PC-9 (cell line): ENCODE data around the gene CEP63. TPM values are rescaled to one million over a fixed set of nuclear protein-coding genes. Genes with fewer than 3 reads are reported as not detected.

Source experiments
- BruUV-seq: library from RNA; stranded (reverse); fragments of 400-500 nt; replicated peaks from 2 replicates; lab custom pipeline; 2021; lab: Mats Ljungman, UMichigan
- CTCF ChIA-PET: fragments of 300-600 bp; sonication (Branson Sonifier 250); formaldehyde crosslinking; loops from one replicate; lab custom pipeline; 2022; ENCODE audit warnings: antibody characterized with exemption; lab: Charles Lee
- POLR2A ChIA-PET: fragments of 300-600 bp; sonication (Branson Sonifier 250); formaldehyde crosslinking; loops from one replicate; lab custom pipeline; 2022; ENCODE audit warnings: antibody characterized with exemption; ENCODE audit not compliant: unreplicated experiment; lab: Charles Lee
- DNase-seq, 2 experiments: peaks; one replicate each; pipeline versions ENCODE4 v3.0.0 to v3.0.0-alpha.2; 2015 to 2022; ENCODE audit warnings: mixed read lengths in 1 of 2
- H2AFZ ChIP-seq: fragments of 200-600 bp; sonication (generic); 2 replicates; pipeline ENCODE4 v1.8.1; 2017; ENCODE audit warnings: antibody characterized with exemption
- H3F3A ChIP-seq: fragments of 200-600 bp; sonication (generic); 2 replicates; pipeline ENCODE4 v1.8.1; 2017; ENCODE audit warnings: antibody characterized with exemption, mild to moderate bottlenecking, low read depth; ENCODE audit not compliant: insufficient read depth
- H3K27ac ChIP-seq: fragments of 200-600 bp; sonication (generic); 2 replicates; pipeline ENCODE4 v1.6.1; 2016; ENCODE audit warnings: mixed run types
- H3K27me3 ChIP-seq: fragments of 200-600 bp; sonication (generic); 2 replicates; pipeline ENCODE4 v1.6.1; 2016; ENCODE audit warnings: low read depth, mixed run types; ENCODE audit not compliant: insufficient read depth
- H3K36me3 ChIP-seq: fragments of 200-600 bp; sonication (generic); 2 replicates; pipeline ENCODE4 v1.6.1; 2016; ENCODE audit warnings: low read depth, mixed run types
- H3K4me1 ChIP-seq: fragments of 200-600 bp; sonication (generic); replicated peaks from 2 replicates; pipeline ENCODE4 v1.6.1; 2016; ENCODE audit warnings: mixed run types; ENCODE audit not compliant: insufficient read depth
- H3K4me2 ChIP-seq: fragments of 200-600 bp; sonication (generic); 2 replicates; pipeline ENCODE4 v1.6.1; 2017; ENCODE audit warnings: mixed run types
- H3K4me3 ChIP-seq: fragments of 200-600 bp; sonication (generic); 2 replicates; pipeline ENCODE4 v1.6.1; 2016; ENCODE audit warnings: mixed run types
- H3K79me2 ChIP-seq: fragments of 200-600 bp; sonication (generic); 2 replicates; pipeline ENCODE4 v1.6.1; 2017; ENCODE audit warnings: low read depth, mixed run types
- H3K9me2 ChIP-seq: fragments of 200-600 bp; sonication (generic); 2 replicates; pipeline ENCODE4 v1.8.1; 2017; ENCODE audit warnings: mild to moderate bottlenecking; ENCODE audit not compliant: insufficient read depth
- H3K9me3 ChIP-seq: fragments of 200-600 bp; sonication (generic); 2 replicates; pipeline ENCODE4 v1.8.1; 2016; ENCODE audit warnings: low read depth; ENCODE audit not compliant: insufficient read depth
- H4K20me1 ChIP-seq: fragments of 200-600 bp; sonication (generic); 2 replicates; pipeline ENCODE4 v1.8.1; 2017; ENCODE audit not compliant: insufficient read depth
- CTCF ChIP-seq: fragments of 200-600 bp; sonication (generic); conservative IDR thresholded peaks from 2 replicates; pipeline ENCODE4 v1.6.1; 2017; ENCODE audit warnings: mixed run types, antibody characterized with exemption, mild to moderate bottlenecking, moderate library complexity
- EZH2 ChIP-seq: fragments of 200-600 bp; sonication (generic); IDR thresholded peaks from 2 replicates; pipeline ENCODE4 v1.8.0; 2017; ENCODE audit warnings: antibody characterized with exemption, low read depth
- intact Hi-C: fragments of 100-400 bp; cut with micrococcal nuclease; formaldehyde crosslinking; loops from one replicate; pipeline ENCODE4 v1.10.0; 2022; ENCODE audit not compliant: unreplicated experiment
- total RNA-seq: library from RNA; stranded (reverse); gene quantifications from 2 replicates; pipeline ENCODE4 v1.2.3, GENCODE V29; 2021

Gene CEP63
- total RNA-seq, 1 experiment from 2014 or later = 31.5 TPM

GRCh38 chr3:134623615-134624245 is 137.9 kb downstream of the CEP63 start:
- H4K20me1 ChIP-seq = no peaks in the 10 kb centered on the region
- no peak for DNase-seq
- no peak overlapping the region for H3K4me3 ChIP-seq
- H3K4me2 ChIP-seq = no peak overlapping the region
- BruUV-seq = no TSS peak
- no peaks in the 10 kb centered on the region for H3K36me3 ChIP-seq
- ChIA-PET CTCF (no interaction called here), POLR2A (no interaction called here)
- H3F3A ChIP-seq = no peaks in the 10 kb centered on the region
- no peak overlapping the region for H3K27ac ChIP-seq
- H3K4me1 ChIP-seq = no peaks in the 10 kb centered on the region
- TF ChIP-seq CTCF (no peak), EZH2 (no peak)
- no peaks in the 10 kb centered on the region for H3K9me2 ChIP-seq
- no peaks in the 10 kb centered on the region for H3K79me2 ChIP-seq
- H3K27me3 ChIP-seq = peaks cover 3% of the 10 kb centered on the region; the same call in 1 of the 2 replicates
- intact Hi-C loops = no loop called here
- no peak overlapping the region for H2AFZ ChIP-seq
- no peaks in the 10 kb centered on the region for H3K9me3 ChIP-seq

Other genes starting within 250 kb of the CEP63 start
- 74.6 and 93.7 TPM in 2 replicates for gene RYK, start 235.2 kb upstream of the CEP63 start, total RNA-seq
- 147 and 221 TPM in 2 replicates for gene AMOTL2, start 111.6 kb upstream of the CEP63 start, total RNA-seq
- 52.7 and 61.8 TPM in 2 replicates for gene ANAPC13, start 72 bp upstream of the CEP63 start, total RNA-seq
- not detected in 2 replicates for gene KY, start 165.0 kb downstream of the CEP63 start, total RNA-seq